Measurements from ENCODE around the gene TSTD2.

Gene TSTD2

DNA sequence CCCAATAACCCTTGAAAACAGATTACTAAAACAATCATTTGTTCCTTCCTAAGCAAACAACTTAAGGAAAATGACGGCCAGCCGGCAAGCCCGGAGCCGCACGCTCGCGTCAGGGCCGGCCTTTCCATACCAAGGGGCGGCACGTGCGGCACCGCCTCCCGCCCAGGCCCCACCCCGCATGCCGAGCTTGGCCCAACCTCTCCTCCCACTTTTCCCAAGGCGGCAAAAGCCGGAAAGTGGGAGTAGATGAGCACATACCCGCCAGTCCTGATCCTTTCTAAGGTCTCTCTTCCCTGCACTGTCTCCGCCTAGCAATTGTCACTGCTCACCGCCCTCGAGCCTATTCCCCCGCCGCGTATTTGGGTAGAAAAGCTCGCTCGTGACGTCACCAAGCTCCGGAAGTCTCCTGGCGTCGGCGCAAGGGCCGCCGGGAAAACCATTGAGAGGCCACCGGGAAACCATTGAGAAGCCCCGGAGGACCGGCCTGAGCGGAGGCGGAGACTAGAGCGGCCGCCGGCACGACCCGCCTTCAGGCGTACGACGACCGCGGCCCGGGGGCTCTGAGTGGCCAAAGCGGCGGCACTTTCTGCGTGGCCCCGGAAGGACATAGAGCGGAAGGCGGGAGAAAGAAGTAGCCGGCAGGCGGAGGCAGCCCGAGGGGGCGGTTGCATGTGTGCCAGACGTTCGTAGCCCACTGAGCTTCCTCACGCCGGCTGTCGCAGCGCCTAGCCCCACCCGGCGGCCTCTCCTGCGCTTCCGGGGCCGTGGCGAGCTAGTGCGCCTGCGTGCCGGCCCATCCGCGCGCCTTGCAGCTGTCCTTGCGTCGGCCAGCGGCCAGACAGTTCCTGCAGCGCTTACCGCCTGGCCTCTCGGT is at the start of gene TSTD2, which contains the start of gene NCBP1:
Gene TSTD2 (minus strand): TSS at position 384 of the 874 bp plus-strand sequence. CDS start 5,806 bp downstream, outside the sequence.
Gene NCBP1 (plus strand): TSS at position 837 of the 874 bp plus-strand sequence. CDS start 61 bp downstream, outside the sequence.
- peak; percentile 96 for DNase-seq

- no peak for DNase-seq
These were observed 49.1 kb upstream of the TSTD2 start for GRCh38 chr9:97682242-97682641.

- DNase-seq = no peak
These were observed 42.5 kb upstream of the TSTD2 start for GRCh38 chr9:97675655-97676054.

- no peak for DNase-seq
These were observed 40.8 kb upstream of the TSTD2 start for GRCh38 chr9:97673922-97674321.

- DNase-seq = no peak
These were observed 39.2 kb upstream of the TSTD2 start for GRCh38 chr9:97672403-97672802.

- no peak for DNase-seq
These were observed 37.4 kb upstream of the TSTD2 start for GRCh38 chr9:97670586-97670985.

GRCh38 chr9:97668485-97668884 is 35.3 kb upstream of the TSTD2 start:
- no peak for DNase-seq

DNA sequence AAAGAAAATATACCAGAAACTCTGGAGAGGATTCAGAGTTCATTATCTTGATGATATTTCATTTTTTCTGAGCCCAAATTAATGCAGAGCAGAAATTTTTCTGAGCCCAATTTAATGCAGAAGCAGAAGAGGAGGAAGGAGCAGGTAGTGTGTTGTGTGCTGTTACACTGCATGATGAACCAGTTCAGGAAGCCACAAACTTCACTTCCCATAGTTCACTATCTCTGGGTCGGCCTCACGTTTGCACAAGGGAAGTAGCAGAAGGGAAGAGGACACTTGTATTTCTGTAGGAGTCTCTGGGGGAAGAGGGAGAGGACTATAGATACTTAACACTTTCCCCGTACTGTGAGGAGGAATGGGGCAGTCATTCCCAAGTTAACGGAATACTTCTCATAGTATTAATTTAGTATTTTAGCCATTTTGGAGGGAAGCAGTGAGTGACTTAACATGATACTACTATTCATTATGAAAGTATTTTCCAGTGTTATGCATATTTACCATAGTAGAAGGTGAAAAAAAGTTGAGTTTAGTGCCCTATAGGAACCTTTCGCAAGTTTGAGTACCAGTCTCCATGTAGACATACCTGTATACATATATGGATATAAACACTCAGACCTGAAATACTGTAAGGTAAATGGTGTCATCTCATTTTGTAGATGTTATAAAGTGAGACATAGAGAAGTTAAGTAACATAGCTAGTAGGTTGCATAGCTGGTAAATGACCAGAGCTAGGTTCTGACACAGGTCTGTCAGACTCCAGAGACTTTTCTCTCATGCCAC is 33.9 kb upstream of the TSTD2 start:
- no peak for DNase-seq

GRCh38 chr9:97665742-97666141 is 32.6 kb upstream of the TSTD2 start:
- DNase-seq = no peak

- DNase-seq = no peak
These were observed 27.7 kb upstream of the TSTD2 start for GRCh38 chr9:97660847-97661246.

DNA sequence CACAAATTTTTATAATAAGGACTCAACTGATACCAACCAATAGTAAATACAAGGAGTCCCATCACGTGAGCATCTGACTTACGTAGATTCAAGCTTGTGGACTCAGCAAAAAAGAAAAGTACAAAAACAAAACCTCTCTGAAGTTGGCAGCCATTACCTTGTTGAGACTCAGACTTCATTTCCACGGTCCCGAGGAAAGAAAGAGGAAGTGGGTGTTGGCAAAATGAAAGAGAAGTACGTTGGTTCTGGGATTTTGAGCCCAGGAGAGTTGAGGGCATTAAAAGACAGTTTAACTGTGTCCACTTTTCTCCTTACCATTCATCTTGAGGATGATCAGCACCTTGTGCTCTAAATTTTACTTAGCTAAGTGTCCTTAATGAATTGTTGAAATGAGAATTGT is 27.2 kb upstream of the TSTD2 start:
- DNase-seq = no peak

DNA sequence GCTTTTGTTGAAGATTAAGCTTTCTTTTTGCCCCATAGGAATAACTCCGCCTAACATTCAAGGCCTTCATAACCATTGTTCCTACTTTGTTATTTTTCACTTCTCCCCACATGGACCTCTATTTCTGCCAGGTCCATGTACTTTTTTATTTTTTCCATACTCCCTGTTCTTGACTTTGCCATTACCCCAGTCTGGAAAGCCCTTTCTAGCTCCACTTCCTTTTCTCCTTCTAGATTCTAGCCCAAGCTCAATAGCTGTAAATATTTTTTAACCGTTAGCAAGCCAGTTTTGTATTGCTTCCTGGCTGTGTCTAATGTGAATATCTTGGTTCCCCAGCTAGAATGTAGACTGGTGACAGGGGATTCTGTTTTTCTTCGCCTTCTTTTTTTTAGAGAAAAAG is 26.6 kb upstream of the TSTD2 start:
- DNase-seq = no peak

- no peak for DNase-seq
These were observed 25.5 kb upstream of the TSTD2 start for GRCh38 chr9:97658707-97659106.

- no peak for DNase-seq
These were observed 18.5 kb upstream of the TSTD2 start for GRCh38 chr9:97651646-97652045.

GRCh38 chr9:97647996-97648395 is 14.8 kb upstream of the TSTD2 start:
- no peak for DNase-seq

- no peak for DNase-seq
These were observed 12.6 kb upstream of the TSTD2 start for GRCh38 chr9:97645720-97646119.

GRCh38 chr9:97640325-97640724 is 7.2 kb upstream of the TSTD2 start:
- DNase-seq = no peak

DNA sequence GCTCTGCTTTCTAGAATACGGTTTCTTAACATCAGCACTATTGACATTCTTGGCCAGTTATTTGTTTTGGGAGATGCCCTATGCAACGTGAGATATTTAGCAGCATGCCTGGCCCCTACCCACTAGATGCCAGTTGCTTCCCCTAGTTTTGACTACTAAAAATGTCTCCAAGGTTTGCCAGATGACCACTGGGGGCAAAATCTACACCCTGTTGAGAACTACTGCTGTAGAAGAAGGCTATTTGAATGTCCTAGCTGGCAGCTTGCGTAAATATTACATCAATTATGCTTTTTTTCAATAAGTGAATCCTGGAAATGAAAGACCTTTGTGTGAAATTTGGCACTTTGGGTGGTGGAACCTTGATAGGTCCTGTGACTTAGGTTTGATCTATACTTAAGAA is 5.5 kb upstream of the TSTD2 start:
- no peak for DNase-seq

DNA sequence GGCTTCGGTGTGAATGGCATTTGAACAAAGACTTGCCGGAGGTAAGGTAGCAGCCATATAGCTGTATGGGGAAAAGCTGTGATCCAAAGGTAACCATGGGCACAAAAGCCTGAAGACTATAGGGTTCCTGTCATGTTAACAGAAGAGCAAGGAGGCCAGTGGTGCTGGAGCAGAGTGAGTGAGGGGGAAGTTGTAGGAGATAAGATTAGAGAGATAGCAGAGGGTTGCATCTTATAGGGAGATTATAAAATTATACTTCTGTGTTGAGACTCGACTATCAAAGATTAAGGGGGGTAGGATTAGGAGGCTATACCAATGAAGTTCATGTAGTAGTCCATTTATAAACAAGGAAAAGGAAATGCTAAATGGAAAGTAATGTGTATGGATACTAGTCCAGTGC is 3.7 kb upstream of the TSTD2 start:
- no peak for DNase-seq

DNA sequence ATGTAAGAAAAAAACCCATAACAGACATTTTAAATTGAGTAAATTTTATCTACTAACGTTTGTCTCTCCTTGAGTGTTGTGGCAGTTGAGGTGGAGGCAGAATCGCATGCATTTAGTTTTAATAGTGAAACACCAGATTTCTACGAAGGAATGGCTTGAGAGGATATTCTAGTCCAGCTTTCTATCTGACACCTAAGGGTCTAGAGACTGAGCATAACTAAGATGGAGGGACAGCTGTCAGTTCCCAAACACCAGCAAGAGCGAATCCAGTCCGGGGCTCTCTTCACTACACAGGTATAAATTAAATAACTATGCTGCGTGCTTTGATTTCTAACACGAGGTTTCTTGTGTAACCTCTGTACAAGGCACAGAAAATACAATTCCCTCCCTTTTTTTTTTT is 1.9 kb upstream of the TSTD2 start:
- DNase-seq = no peak

DNA sequence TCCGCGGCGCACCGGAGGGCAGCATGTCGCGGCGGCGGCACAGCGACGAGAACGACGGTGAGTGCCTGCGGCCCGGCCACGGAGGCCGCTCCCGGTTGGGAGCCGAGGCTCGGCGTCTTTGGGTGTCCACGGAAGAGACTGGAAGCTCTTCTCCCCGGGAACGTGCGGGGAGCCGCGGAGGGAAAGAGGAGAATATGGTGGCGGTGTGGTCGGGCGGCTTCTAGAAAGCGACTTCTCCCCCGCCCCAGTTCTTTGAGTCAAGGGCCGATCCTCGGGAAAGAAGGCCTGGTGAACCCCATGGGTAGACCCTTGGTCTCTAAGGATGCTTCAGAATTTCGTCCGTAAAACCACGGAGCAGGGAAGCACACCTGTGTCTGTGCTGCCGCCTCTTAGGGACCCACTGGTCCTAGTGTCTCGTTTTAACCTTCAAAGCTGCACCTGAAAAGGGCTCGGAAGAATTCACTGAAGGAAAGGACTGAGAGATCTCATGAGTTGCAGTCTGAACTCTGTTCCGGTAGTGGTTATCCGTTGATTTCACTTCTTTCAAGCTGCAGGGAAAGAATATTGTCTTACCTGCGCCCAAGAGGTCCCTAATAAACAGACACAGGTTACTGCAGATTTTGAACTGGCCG is 807 bp upstream of the TSTD2 start:
- peak; percentile 19 for DNase-seq

GRCh38 chr9:97632248-97632984 is 752 bp downstream of the TSTD2 start:
- no peak for DNase-seq

DNA sequence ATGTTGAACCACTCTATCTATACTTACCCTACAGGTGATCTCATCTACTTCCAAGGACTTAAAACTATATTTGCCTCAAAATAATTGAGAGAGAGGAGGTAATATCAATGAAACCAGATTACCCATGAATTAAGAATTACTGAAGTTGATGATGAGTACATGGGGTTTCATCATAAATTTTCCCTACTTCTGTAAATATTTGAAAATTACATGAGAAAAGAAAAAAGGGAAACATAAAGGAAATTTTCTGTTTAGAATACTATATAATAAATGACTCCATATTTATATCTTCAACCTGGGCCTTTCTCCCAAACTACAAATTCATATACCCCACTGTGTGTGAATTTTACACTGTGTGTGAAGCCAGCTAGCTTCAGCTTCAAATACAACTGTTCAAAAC is 2.6 kb downstream of the TSTD2 start:
- DNase-seq = no peak
